B cell (primary cell): ENCODE results near the gene CDC42. TPM values are rescaled to one million over a fixed set of nuclear protein-coding genes. Genes with fewer than 3 reads are reported as not detected.

Experiments
- polyA plus RNA-seq: library from polyadenylated mRNA; depleted of rRNA; stranded (reverse); fragments of >200 nt; gene quantifications from 2 replicates; pipeline ENCODE4 v1.2.3, GENCODE V29; 2012
- small RNA-seq: library from RNA; depleted of rRNA; stranded (forward); fragments of <200 nt; gene quantifications from one replicate; pipeline ENCODE3, GENCODE V24; 2012; ENCODE audit warnings: low replicate concordance, low read depth; ENCODE audit not compliant: insufficient read length
- total RNA-seq, 2 donors: library from RNA; stranded (reverse); fragments of 120-200 nt in 1 of 2; gene quantifications; 1 replicate in 1 of 2; 2 replicates in 1 of 2; pipeline versions ENCODE4 v1.2.3 to v1.2.4, GENCODE V29; 2013 to 2022

Gene CDC42
- total and polyA plus RNA-seq, 2 donors (not counting 1 experiment from before 2014, with no cell fraction given), result 111 to 202 TPM

Small RNAs within 50 kb of the gene (small RNA-seq; reads per million reads assigned to genes)
- gene RN7SL186P, result not detected
- not detected for gene RNU6-776P

Other genes with a start within 250 kb of the CDC42 start
- 0.47 and 0.83 TPM in 2 replicates for gene LDLRAD2, start 240.4 kb upstream of the CDC42 start, total RNA-seq
- gene LDLRAD2, start 240.4 kb upstream of the CDC42 start, polyA plus RNA-seq, result 0.72 and 3.0 TPM in 2 replicates
- 4.3 and 4.5 TPM in 2 replicates for gene HSPG2, start 115.4 kb upstream of the CDC42 start, total RNA-seq
- gene HSPG2, start 115.4 kb upstream of the CDC42 start, polyA plus RNA-seq, result 2.0 TPM in 2 replicates
- gene CELA3B, start 75.7 kb upstream of the CDC42 start, total RNA-seq, result not detected in 2 replicates
- not detected in 2 replicates for gene CELA3B, start 75.7 kb upstream of the CDC42 start, polyA plus RNA-seq
- not detected in 2 replicates for gene CELA3A, start 51.1 kb upstream of the CDC42 start, total RNA-seq
- gene CELA3A, start 51.1 kb upstream of the CDC42 start, polyA plus RNA-seq, result not detected in 2 replicates
- gene WNT4, start 90.4 kb downstream of the CDC42 start, total RNA-seq, result 0.07 TPM in 1 of 2 replicates, not detected in the other
- not detected in 2 replicates for gene WNT4, start 90.4 kb downstream of the CDC42 start, polyA plus RNA-seq